Activated naive CD4-positive, alpha-beta T cell treated with anti-CD3 and anti-CD28 coated beads, Interleukin-2, amount 10 ng/mL, durations not matched to agents 7 days and 5 days (primary cell): ENCODE data around the gene TP53RK.

Experiments
- CTCF ChIA-PET: fragments of 350-600 bp; sonication (Branson Sonifier 250); formaldehyde crosslinking; loops from one replicate; lab custom pipeline; 2021; ENCODE audit warnings: antibody characterized with exemption; lab: Charles Lee
- DNase-seq: peaks from one replicate; pipeline ENCODE4 v3.0.0-alpha.2; 2020
- H3K27ac Mint-ChIP-seq: one replicate; pipeline ENCODE4 v1.8.0; 2021; ENCODE audit warnings: mild to moderate bottlenecking, moderate library complexity, mixed read lengths
- H3K27me3 Mint-ChIP-seq: one replicate; pipeline ENCODE4 v1.8.0; 2021; ENCODE audit warnings: mild to moderate bottlenecking, mixed read lengths
- H3K36me3 Mint-ChIP-seq: one replicate; pipeline ENCODE4 v1.8.0; 2021; ENCODE audit warnings: mixed read lengths
- H3K4me1 Mint-ChIP-seq: one replicate; pipeline ENCODE4 v1.8.0; 2021; ENCODE audit warnings: mixed read lengths
- H3K4me3 Mint-ChIP-seq: one replicate; pipeline ENCODE4 v1.8.0; 2021; ENCODE audit warnings: mild to moderate bottlenecking, moderate library complexity, mixed read lengths
- H3K9me3 Mint-ChIP-seq: one replicate; pipeline ENCODE4 v1.8.0; 2021; ENCODE audit warnings: mixed read lengths

Gene TP53RK

DNA sequence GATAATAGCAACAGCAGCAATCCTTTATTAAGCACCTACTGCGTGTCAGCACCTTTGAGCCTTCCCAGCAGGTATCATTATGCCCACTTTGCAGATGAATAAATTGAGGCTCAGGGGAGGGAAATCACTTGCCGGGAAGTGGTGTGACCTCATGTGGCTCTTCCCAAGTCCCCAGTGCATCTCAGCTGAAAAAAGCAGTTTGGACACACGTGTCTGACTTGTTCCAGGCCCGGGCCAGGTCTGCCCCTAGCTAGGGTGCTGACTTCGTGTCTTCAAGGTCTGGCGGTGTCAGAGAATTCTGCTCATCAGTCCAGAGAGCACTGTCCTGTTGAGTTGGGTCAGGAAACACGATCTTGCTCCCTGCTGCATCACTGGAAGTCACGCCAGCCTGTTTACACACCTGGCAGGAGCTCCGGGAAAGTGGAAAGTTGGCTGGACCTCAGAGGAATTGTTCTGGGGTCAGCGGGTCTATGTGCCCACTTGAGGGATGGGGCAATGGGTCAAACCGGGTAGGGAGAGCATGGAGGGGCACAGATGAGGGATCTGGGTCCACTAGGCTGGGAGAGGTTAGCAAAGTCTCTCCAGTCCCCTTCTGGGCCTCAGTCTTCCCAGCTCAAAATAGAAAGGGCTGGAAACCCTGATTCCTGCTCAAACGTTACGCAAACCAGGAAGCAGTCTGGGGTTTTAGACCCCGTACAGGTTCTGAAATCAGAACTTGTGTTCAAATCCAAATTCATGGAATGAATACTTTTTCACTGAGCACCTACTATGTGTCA is 48.5 kb downstream of the TP53RK start:
- H3K9me3 Mint-ChIP-seq, result no peaks in the 10 kb centered on the region
- H3K27me3 Mint-ChIP-seq, result peaks cover 10% of the 10 kb centered on the region
- H3K36me3 Mint-ChIP-seq, result no peaks in the 10 kb centered on the region
- CTCF ChIA-PET, result no interaction called here
- no peak overlapping the region for H3K4me3 Mint-ChIP-seq
- no peaks in the 10 kb centered on the region for H3K4me1 Mint-ChIP-seq
- H3K27ac Mint-ChIP-seq, result no peak overlapping the region
- no peak for DNase-seq

DNA sequence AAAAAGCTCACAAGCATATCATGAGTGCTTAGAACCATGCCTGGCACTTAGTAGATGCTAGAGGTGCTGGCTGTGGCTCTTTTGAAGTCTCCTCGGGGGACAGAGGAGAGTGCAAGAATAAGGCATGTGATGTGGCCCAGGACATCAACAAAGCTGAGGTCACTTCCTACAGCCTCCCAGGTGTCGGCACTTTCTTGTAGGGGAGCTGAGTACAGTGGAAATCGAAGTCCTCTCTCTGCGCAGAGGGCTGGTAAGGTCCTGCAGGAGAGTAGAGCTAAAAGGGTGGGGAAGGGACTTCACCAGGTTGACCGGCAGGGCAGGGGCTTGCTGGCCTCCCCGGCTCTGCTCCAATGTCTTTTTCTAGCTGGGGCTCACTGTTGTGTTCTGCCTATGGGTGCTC is 49.2 kb downstream of the TP53RK start:
- H3K27ac Mint-ChIP-seq, result no peak overlapping the region

DNA sequence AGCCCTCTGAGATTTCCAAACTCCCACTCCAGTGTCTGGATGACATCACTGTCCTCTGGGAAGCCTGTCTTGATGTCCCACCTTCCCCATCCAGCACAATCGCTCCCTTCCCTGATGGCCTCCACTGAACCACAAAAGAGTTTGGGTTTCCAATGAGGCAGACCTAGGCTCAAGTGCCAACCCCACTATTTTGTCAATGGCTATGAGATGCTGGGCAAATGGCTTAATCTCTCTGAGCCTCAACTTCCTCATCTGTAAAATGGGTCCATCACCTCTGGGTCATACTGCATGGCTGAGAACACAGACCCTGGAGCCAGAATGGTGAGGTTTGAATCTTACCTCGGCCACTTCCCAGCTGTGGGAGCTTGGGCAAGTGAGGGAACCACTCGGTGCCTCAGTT is 49.7 kb downstream of the TP53RK start:
- CTCF ChIA-PET, result no interaction called here
- Mint-ChIP-seq H3K9me3 (no peaks in the 10 kb centered on the region), H3K4me1 (no peaks in the 10 kb centered on the region), H3K27ac (peak overlapping the region; percentile 60), H3K36me3 (no peaks in the 10 kb centered on the region), H3K4me3 (no peak overlapping the region), H3K27me3 (peaks cover 6% of the 10 kb centered on the region)
- DNase-seq, result no peak

More for the DNA sequence above, 49.2 kb downstream of the TP53RK start:
- no peak for DNase-seq
- H3K9me3 Mint-ChIP-seq, result no peaks in the 10 kb centered on the region
- CTCF ChIA-PET, result no interaction called here
- H3K36me3 Mint-ChIP-seq, result no peaks in the 10 kb centered on the region
- peaks cover 10% of the 10 kb centered on the region for H3K27me3 Mint-ChIP-seq
- H3K4me1 Mint-ChIP-seq, result no peaks in the 10 kb centered on the region
- no peak overlapping the region for H3K4me3 Mint-ChIP-seq

DNA sequence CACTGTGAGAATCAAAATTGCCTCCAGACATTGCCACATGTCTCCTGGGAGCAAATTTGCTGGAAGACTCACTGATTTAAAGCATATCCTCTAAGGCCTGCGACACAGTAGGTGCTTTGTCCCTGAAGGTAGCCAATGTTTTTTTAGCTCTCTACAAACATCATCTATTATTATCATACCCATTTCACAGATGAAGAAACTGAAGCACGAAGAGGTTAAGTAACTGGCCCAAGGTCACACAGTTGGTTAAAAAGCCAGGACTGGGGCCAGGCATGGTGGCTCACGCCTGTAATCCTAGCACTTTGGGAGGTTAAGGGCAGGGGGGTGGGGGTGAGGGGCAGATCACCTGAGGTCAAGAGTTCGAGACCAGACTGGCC is 50.4 kb downstream of the TP53RK start:
- CTCF ChIA-PET, result no interaction called here
- Mint-ChIP-seq H3K27me3 (peaks cover 5% of the 10 kb centered on the region), H3K9me3 (no peaks in the 10 kb centered on the region), H3K4me1 (no peaks in the 10 kb centered on the region), H3K4me3 (no peak overlapping the region), H3K36me3 (no peaks in the 10 kb centered on the region), H3K27ac (no peak overlapping the region)
- DNase-seq, result no peak

DNA sequence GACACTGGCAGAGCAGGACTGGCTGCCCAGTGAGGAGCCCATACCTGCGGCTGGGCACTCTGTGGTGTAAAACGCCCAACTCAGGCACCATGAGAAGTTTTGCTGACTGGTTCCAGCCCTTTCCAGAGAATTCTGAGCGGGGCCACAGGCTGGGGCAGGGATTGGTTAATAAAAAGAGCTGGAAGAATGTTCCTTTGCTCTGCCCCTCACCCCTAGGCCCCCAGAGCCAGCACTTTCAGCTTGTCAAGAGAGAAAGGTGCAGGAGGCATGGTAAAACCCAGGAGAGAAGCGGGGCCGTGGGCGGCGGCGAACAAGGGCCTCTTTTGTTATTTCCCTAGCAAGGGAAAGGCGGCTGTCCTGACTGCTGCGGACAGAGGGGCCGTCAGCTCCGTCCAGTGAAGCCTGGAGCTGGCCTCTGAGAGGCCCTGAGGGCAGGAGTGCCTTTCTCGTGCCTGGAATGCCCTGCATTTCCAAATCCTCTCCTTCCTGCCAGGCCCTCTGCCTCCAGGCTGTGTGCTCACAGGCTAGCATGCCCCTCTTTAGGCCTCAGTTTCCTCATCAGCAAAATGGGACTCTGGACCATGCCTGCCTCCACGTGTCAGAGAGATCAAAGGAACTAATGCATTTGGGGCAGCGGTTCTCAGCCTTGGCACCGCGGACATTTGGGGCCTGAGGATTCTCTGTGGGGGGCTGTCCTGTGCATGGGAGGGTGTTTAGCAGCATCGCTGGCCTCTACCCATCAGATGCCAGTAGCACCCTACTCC is 50.9 kb downstream of the TP53RK start:
- CTCF ChIA-PET, result no interaction called here
- no peak for DNase-seq
- Mint-ChIP-seq H3K4me3 (no peak overlapping the region), H3K36me3 (no peaks in the 10 kb centered on the region), H3K4me1 (no peaks in the 10 kb centered on the region), H3K9me3 (no peaks in the 10 kb centered on the region), H3K27me3 (peaks cover 2% of the 10 kb centered on the region), H3K27ac (no peak overlapping the region)

DNA sequence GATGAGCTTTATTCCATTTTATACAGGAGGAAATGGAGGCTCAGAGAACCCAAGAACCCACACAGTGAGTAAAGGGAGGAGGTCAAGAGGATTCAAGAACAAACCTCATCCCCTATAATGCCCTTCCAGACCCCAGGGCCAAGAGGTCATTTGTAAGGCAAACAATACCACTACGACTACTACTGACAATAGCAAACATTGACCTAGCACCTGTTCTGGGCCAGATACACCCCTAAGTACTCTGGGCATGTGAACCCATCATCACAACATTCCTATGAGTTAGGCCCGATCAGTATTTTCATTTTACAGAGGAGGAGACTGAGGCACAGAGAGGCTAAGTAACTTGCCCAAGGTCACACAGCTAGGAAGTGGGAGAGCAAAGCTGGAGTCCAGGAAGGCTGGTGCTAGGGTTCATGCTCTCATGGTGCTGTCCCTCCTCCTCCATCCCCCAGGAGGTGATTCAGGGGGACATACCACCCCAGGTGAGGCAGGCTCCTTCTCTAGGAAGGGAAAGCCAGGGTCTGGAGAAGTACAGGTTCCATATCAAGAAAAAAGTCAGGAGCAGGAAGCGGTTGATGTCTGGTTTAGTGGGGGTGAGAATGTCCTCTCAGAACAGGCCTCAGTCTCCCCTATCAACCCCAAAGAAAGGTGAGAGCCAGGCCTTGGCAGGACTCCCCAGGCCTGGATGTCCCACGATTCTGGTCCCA is 51.7 kb downstream of the TP53RK start:
- DNase-seq, result no peak
- Mint-ChIP-seq H3K4me1 (no peaks in the 10 kb centered on the region), H3K36me3 (no peaks in the 10 kb centered on the region), H3K27ac (peak overlapping the region; percentile 16), H3K9me3 (no peaks in the 10 kb centered on the region), H3K27me3 (no peaks in the 10 kb centered on the region), H3K4me3 (no peak overlapping the region)
- CTCF ChIA-PET, result no interaction called here

DNA sequence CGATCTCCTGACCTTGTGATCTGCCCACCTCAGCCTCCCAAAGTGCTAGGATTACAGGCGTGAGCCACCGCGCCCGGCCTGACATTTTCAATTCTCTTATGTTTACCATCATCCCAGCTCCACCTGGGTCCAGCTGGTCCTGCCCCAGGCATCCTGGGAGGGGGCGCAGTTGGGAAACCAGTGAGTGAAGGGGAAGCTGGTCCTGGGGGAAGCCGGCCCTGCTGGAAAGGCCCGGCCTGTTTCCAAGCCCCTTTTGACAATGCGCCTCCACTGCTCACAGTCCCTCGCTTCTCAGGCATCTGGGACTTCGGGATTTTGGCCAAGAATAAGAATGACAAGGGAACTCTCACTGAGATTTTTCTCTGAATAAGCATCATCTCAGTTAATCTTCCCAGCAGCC is 52.2 kb downstream of the TP53RK start:
- Mint-ChIP-seq H3K4me3 (no peak overlapping the region), H3K9me3 (no peaks in the 10 kb centered on the region), H3K27me3 (peaks cover 5% of the 10 kb centered on the region), H3K4me1 (no peaks in the 10 kb centered on the region), H3K36me3 (no peaks in the 10 kb centered on the region), H3K27ac (no peak overlapping the region)
- DNase-seq, result no peak
- CTCF ChIA-PET, result no interaction called here

DNA sequence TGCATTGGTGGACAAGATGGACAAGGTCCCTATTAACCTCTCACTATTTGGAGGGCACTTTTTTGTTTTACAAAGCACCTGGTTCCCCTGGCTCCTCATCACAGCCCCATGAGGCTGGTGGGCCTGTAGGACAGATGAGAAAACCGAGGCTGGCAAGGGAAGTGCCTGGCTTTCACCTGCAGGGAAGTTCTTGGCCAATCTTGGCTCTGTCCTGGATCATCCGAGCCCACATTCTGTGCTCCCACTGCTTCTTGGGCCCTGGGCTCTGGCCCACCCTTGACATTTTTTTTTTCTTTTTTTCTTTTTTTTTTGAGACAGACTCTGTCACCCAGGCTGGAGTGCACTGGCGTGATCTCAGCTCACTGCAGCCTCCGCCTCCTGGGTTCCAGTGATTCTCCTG is 52.7 kb downstream of the TP53RK start:
- Mint-ChIP-seq H3K4me3 (no peak overlapping the region), H3K36me3 (no peaks in the 10 kb centered on the region), H3K27me3 (peaks cover 9% of the 10 kb centered on the region), H3K9me3 (no peaks in the 10 kb centered on the region), H3K4me1 (no peaks in the 10 kb centered on the region), H3K27ac (no peak overlapping the region)
- CTCF ChIA-PET, result no interaction called here
- no peak for DNase-seq

DNA sequence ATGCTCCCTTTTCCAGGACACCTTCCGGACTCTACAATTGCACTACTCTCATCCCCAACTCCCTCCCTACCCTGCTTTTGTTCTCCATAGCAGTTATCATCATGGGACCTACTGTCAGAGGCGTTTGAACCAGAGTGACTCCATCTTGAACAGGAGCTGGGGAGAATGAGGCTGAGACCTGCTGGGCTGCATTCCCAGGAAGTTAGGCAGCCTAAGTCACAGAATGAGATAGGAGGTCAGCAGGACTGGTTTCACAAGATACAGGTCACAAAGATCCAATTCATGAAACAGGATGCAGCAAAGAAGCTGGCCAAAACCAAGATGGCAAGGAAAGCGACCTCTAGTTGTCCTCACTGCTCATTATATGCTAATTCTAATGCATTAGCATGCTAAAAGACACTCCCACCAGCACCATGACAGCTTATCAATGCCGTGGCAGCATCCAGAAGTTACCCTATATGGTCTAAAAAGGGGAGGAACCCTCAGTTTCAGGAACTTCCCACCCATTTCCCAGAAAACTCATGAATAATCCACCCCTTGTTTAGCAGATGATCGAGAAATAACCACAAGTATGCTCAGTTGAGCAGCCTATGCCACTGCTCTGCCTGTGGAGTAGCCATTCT is 53.6 kb downstream of the TP53RK start:
- Mint-ChIP-seq H3K4me1 (peaks cover 2% of the 10 kb centered on the region), H3K27me3 (peaks cover 12% of the 10 kb centered on the region), H3K4me3 (no peak overlapping the region), H3K36me3 (no peaks in the 10 kb centered on the region), H3K9me3 (no peaks in the 10 kb centered on the region), H3K27ac (no peak overlapping the region)
- CTCF ChIA-PET, result no interaction called here
- no peak for DNase-seq

DNA sequence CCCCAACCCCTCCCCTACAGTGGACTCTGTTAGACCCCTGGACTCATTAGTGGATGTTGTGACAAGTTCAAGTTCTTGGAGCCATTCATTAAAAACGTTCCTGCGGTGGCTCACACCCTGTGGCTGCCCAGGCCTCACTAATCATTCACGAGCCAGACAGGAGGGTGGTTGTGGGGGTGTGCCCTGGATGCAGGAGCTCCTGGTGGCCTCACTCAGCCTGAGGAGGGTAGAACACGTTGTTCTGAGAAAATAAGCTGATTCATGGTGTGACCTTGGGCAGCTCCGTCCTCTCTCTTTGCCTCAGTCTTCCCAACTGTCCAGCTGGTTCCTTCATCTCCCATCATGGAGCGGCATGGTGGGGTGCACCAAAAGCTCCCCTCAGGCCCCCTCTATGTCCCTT is 54.7 kb downstream of the TP53RK start:
- no peak for DNase-seq
- H3K4me3 Mint-ChIP-seq, result no peak overlapping the region
- no peaks in the 10 kb centered on the region for H3K9me3 Mint-ChIP-seq
- peaks cover 2% of the 10 kb centered on the region for H3K4me1 Mint-ChIP-seq
- H3K27ac Mint-ChIP-seq, result no peak overlapping the region
- CTCF ChIA-PET, result no interaction called here
- H3K36me3 Mint-ChIP-seq, result no peaks in the 10 kb centered on the region
- peaks cover 19% of the 10 kb centered on the region for H3K27me3 Mint-ChIP-seq
